Endodermal cell (in vitro differentiated cells): ENCODE data around the gene CALHM2. TPM values are rescaled to one million over a fixed set of nuclear protein-coding genes. Genes with fewer than 3 reads are reported as not detected.

Source experiments
- DNase-seq: peaks from one replicate; pipeline ENCODE4 v3.0.0-alpha.2; 2017
- H3K27ac ChIP-seq: 2 replicates; pipeline ENCODE4 v1.5.1; 2013; ENCODE audit warnings: mild to moderate bottlenecking, low read depth, low read length, moderate library complexity
- H3K27me3 ChIP-seq: 2 replicates; pipeline ENCODE4 v1.6.1; 2013; ENCODE audit warnings: mild to moderate bottlenecking, low read length, moderate library complexity; ENCODE audit not compliant: insufficient read depth, control insufficient read depth, poor library complexity, severe bottlenecking
- H3K36me3 ChIP-seq: 2 replicates; pipeline ENCODE4 v1.7.0; 2013; ENCODE audit warnings: mild to moderate bottlenecking, low read length, moderate library complexity; ENCODE audit not compliant: control insufficient read depth, insufficient read depth
- H3K4me1 ChIP-seq: one replicate; pipeline ENCODE4 v1.7.0; 2013; ENCODE audit warnings: low read length; ENCODE audit not compliant: control insufficient read depth, insufficient read depth
- H3K4me3 ChIP-seq: 2 replicates; pipeline ENCODE4 v1.5.1; 2013; ENCODE audit warnings: mild to moderate bottlenecking, low read length, moderate library complexity
- H3K9ac ChIP-seq: 2 replicates; pipeline ENCODE4 v1.6.1; 2013; ENCODE audit warnings: mild to moderate bottlenecking, low read length, moderate library complexity; ENCODE audit not compliant: poor library complexity, severe bottlenecking; ENCODE audit errors: extremely low read depth
- H3K9me3 ChIP-seq: 2 replicates; pipeline ENCODE4 v1.6.1; 2013; ENCODE audit warnings: mild to moderate bottlenecking, low read length, moderate library complexity; ENCODE audit not compliant: control insufficient read depth
- H3K27ac Mint-ChIP-seq: 2 replicates; pipeline ENCODE4 v1.8.0; 2020; ENCODE audit warnings: mixed read lengths
- H3K27me3 Mint-ChIP-seq: 2 replicates; pipeline ENCODE4 v1.8.0; 2021; ENCODE audit warnings: mild to moderate bottlenecking, mixed read lengths; ENCODE audit not compliant: insufficient read depth
- H3K36me3 Mint-ChIP-seq: 2 replicates; pipeline ENCODE4 v1.8.0; 2020; ENCODE audit warnings: low read depth, mixed read lengths
- H3K4me1 Mint-ChIP-seq: 2 replicates; pipeline ENCODE4 v1.8.0; 2020; ENCODE audit warnings: mixed read lengths
- H3K4me3 Mint-ChIP-seq: 2 replicates; pipeline ENCODE4 v1.8.0; 2020; ENCODE audit warnings: mild to moderate bottlenecking, moderate library complexity, mixed read lengths
- H3K9me3 Mint-ChIP-seq: 2 replicates; pipeline ENCODE4 v1.8.0; 2020; ENCODE audit warnings: mild to moderate bottlenecking, mixed read lengths
- WGBS, 2 experiments: methylation state at CpG; one replicate each; pipeline versions ENCODE4 v1.1.5 to v1.1.7; 2013; ENCODE audit warnings: missing lambda C conversion rate in 2 of 2, mixed read lengths in 1 of 2; ENCODE audit not compliant: insufficient coverage in 1 of 2, insufficient read length in 1 of 2; 5-methylcytosine and 5-hydroxymethylcytosine counted together
- total RNA-seq, 2 donors: library from RNA; stranded (reverse); fragmentation: NEBNext Ultra II Directional in 1 of 2; extraction: Animal tissue kit (Norgen Biotek cat#: 25700) in 1 of 2; gene quantifications; 2 replicates in 1 of 2; 3 replicates in 1 of 2; pipeline ENCODE4 v1.2.1, GENCODE V29; 2021
- TF ChIP-seq, protein P1 (sequence below): fragments of 200-600 bp; sonication (generic); conservative IDR thresholded peaks from 2 replicates; pipeline ENCODE4 v1.5.0; 2021; ENCODE audit warnings: antibody characterized with exemption, mild to moderate bottlenecking

The CALHM2 gene
- total RNA-seq, 2 donors from 2014 or later, result 1.0 to 3.1 TPM

DNA sequence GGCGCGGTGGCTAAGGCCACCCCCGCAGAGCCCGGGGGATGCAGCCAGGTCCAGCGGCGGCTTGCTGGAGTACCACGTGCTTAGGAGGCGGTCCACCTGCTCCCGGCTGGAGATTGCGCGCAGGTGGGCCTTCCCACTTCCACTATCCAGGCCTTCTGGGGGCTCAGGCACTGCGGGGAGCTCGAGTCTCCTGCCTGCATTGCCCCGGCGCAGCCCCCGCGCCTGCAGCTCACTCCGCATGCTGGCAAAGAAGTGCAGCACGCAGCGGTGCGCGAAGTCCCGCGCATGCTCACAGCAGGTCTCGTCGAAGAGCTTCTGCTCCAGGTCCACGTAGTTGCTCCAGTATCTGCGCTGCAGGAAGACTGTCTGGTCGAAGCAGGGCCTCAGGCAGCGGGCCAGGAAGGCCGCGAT, 21.1 kb upstream of the CALHM2 start:
- peaks cover 8% of the 10 kb centered on the region for H3K4me1 Mint-ChIP-seq
- Histone ChIP-seq H3K9me3 (no peaks in the 10 kb centered on the region), H3K27me3 (no peaks in the 10 kb centered on the region), H3K27ac (no peak overlapping the region), H3K36me3 (no peaks in the 10 kb centered on the region), H3K9ac (no peak overlapping the region), H3K4me3 (no peak overlapping the region), H3K4me1 (peaks cover 4% of the 10 kb centered on the region)
- DNase-seq, result peak; percentile 40
- TF ChIP-seq, protein P1, sequence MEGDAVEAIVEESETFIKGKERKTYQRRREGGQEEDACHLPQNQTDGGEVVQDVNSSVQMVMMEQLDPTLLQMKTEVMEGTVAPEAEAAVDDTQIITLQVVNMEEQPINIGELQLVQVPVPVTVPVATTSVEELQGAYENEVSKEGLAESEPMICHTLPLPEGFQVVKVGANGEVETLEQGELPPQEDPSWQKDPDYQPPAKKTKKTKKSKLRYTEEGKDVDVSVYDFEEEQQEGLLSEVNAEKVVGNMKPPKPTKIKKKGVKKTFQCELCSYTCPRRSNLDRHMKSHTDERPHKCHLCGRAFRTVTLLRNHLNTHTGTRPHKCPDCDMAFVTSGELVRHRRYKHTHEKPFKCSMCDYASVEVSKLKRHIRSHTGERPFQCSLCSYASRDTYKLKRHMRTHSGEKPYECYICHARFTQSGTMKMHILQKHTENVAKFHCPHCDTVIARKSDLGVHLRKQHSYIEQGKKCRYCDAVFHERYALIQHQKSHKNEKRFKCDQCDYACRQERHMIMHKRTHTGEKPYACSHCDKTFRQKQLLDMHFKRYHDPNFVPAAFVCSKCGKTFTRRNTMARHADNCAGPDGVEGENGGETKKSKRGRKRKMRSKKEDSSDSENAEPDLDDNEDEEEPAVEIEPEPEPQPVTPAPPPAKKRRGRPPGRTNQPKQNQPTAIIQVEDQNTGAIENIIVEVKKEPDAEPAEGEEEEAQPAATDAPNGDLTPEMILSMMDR, result no peak
- no peaks in the 10 kb centered on the region for H3K9me3 Mint-ChIP-seq
- H3K4me3 Mint-ChIP-seq, result no peak overlapping the region
- no peaks in the 10 kb centered on the region for H3K36me3 Mint-ChIP-seq
- no peak overlapping the region for H3K27ac Mint-ChIP-seq
- WGBS, 2 experiments, result 92 to 96% methylated on average over 30 to 32 of the region's 32 CpGs
- peaks cover 5% of the 10 kb centered on the region for H3K27me3 Mint-ChIP-seq

DNA sequence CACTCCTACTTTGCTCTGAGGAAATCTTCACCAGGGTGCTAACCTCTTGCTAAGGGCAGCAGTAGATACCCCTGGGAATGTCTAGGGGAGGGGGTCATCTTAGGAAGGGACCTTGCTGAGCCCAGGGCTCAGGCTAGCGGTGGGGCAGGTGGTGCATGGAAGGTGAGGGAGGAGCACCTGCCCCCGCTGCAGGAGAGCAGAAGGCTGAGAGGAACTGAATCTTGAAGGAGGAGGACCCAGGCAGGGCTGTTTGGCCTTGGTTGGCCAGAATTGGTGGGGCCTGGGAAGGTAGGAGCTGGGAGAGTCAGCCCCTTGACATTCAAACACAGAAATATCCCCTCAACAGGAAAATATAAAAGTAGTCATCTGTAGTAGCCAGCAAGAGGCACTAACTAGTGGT, 19.8 kb upstream of the CALHM2 start:
- Histone ChIP-seq H3K4me3 (no peak overlapping the region), H3K4me1 (peaks cover 4% of the 10 kb centered on the region), H3K36me3 (no peaks in the 10 kb centered on the region), H3K9me3 (no peaks in the 10 kb centered on the region), H3K27me3 (no peaks in the 10 kb centered on the region), H3K9ac (no peak overlapping the region), H3K27ac (no peak overlapping the region)
- Mint-ChIP-seq H3K4me3 (no peak overlapping the region), H3K9me3 (no peaks in the 10 kb centered on the region), H3K36me3 (no peaks in the 10 kb centered on the region), H3K27me3 (peaks cover 5% of the 10 kb centered on the region), H3K27ac (no peak overlapping the region), H3K4me1 (peaks cover 8% of the 10 kb centered on the region)
- peak; percentile 52 for DNase-seq
- TF ChIP-seq, protein P1, result no peak
- WGBS, 2 experiments, result 96 to 100% methylated on average over 1 to 2 of the region's 2 CpGs

DNA sequence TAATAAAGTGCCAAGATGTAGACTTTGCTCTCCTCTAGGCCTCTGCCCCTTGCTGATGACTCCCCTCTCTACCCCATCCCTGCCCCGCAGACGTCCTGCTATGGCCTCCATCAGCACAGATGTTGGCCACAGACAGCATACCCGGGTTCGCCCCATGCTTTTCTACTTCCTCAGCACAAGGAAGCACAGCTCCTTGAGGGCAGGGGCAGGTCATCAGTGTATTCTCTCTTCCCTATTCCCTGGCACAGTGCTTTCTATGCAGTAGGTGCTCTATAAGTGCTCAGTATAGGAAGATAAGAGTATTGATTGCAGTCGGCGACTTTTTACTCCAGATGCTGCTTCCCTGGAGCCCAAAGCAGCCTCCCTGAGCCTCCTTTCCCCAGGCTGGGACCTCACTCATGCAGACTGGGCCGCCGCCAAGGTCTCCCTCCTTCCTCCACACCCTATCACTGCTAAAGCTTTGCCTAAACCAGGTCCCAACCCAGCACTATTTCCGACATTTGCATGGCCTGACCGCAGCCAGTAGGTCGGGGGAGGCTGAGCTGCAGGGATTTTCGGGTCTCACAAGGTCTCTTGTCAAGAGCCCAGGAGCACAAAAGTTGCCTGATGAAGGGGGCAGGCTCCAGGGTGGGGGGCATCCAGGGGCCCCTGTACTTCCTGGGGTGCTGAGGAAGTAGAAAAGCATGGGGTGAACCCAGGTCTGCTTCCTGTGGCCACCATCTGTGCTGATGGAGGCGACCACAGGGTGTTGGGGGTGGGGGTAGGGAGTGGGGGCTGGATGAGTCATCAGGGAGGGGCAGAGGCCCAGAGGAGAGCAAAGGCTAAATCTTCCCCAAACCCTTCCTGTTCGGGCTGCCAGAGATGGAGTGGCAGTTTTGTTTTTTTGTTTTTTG, 18.8 kb upstream of the CALHM2 start:
- H3K4me1 Mint-ChIP-seq, result peaks cover 3% of the 10 kb centered on the region
- no peak overlapping the region for H3K9ac ChIP-seq
- no peaks in the 10 kb centered on the region for H3K9me3 Mint-ChIP-seq
- H3K36me3 ChIP-seq, result no peaks in the 10 kb centered on the region
- 65 to 77% methylated on average over 8 to 14 of the region's 14 CpGs for WGBS, 2 experiments
- H3K27ac Mint-ChIP-seq, result peak overlapping the region; percentile 59
- no peaks in the 10 kb centered on the region for H3K9me3 ChIP-seq
- peaks cover 5% of the 10 kb centered on the region for H3K27me3 Mint-ChIP-seq
- no peaks in the 10 kb centered on the region for H3K36me3 Mint-ChIP-seq
- H3K4me1 ChIP-seq, result no peaks in the 10 kb centered on the region
- no peak overlapping the region for H3K27ac ChIP-seq
- no peak overlapping the region for H3K4me3 ChIP-seq
- DNase-seq, result peak; percentile 81
- H3K27me3 ChIP-seq, result no peaks in the 10 kb centered on the region
- TF ChIP-seq, protein P1, result no peak
- no peak overlapping the region for H3K4me3 Mint-ChIP-seq
